Endothelial cell of umbilical vein (primary cell): Measurements from ENCODE around the gene BCAS3. TPM values are rescaled to one million over a fixed set of nuclear protein-coding genes. Genes with fewer than 3 reads are reported as not detected.

Experiments
- BruUV-seq: library from RNA; stranded (reverse); fragments of 400-500 nt; replicated peaks from 2 replicates; lab custom pipeline; 2021; lab: Mats Ljungman, UMichigan
- CTCF ChIA-PET: fragments of 300-600, 350-600 bp; sonication (Branson Sonifier 250); formaldehyde crosslinking; loops from one replicate; lab custom pipeline; 2021; ENCODE audit warnings: antibody characterized with exemption, inconsistent platforms; lab: Charles Lee
- POLR2A ChIA-PET: fragments of 300-600, 350-600 bp; sonication (Branson Sonifier 250); formaldehyde crosslinking; loops from one replicate; lab custom pipeline; 2021; ENCODE audit warnings: antibody characterized with exemption, inconsistent platforms; lab: Charles Lee
- DNase-seq: peaks from one replicate; pipeline ENCODE4 v3.0.0-alpha.2; 2011; ENCODE audit warnings: low read depth, low spot score
- FAIRE-seq: peaks from 2 replicates; lab custom pipeline; 2011; peaks lifted over from hg19 to GRCh38; lab: Jason Lieb, UNC
- H2AFZ ChIP-seq: 2 replicates; pipeline ENCODE4 v1.6.0; 2012; ENCODE audit warnings: low read depth, low read length, control low read depth, inconsistent platforms
- H3K27ac ChIP-seq: 2 replicates; pipeline ENCODE4 v1.5.1; 2011; ENCODE audit warnings: low read depth, mild to moderate bottlenecking, control low read depth, low read length, moderate library complexity; ENCODE audit not compliant: insufficient read depth
- H3K27me3 ChIP-seq, 2 experiments: 2 replicates each; pipeline versions ENCODE4 v1.6.0 to v1.6.1; 2011; ENCODE audit warnings: low read length in 2 of 2, mixed read lengths in 1 of 2; ENCODE audit not compliant: control insufficient read depth in 2 of 2, insufficient read depth in 2 of 2
- H3K36me3 ChIP-seq, 2 experiments: 2 replicates in 1 of 2; 3 replicates in 1 of 2; pipeline ENCODE4 v1.5.1; 2011; ENCODE audit warnings: low read length in 2 of 2, mild to moderate bottlenecking in 1 of 2, moderate library complexity in 1 of 2; ENCODE audit not compliant: control insufficient read depth in 2 of 2, insufficient read depth in 2 of 2; ENCODE audit errors: extremely low read depth in 1 of 2
- H3K4me1 ChIP-seq: 3 replicates; pipeline ENCODE4 v1.5.1; 2011; ENCODE audit warnings: mild to moderate bottlenecking, low read length; ENCODE audit not compliant: control insufficient read depth, insufficient read depth; ENCODE audit errors: extremely low read depth
- H3K4me2 ChIP-seq: 2 replicates; pipeline ENCODE4 v1.6.1; 2011; ENCODE audit warnings: low read length, control low read depth, mixed read lengths; ENCODE audit not compliant: insufficient read depth
- H3K4me3 ChIP-seq, 3 experiments: fragments of 200-600 bp in 1 of 3; sonication (generic), shearing (Covaris generic) in 1 of 3; replicated peaks in 1 of 3; 2 replicates each; pipeline ENCODE4 v1.5.1; 2011 to 2016; ENCODE audit warnings: control low read depth in 3 of 3, low read length in 3 of 3, mild to moderate bottlenecking in 2 of 3, inconsistent platforms in 1 of 3, low read depth in 1 of 3, moderate library complexity in 1 of 3; ENCODE audit not compliant: insufficient read depth in 1 of 3
- H3K79me2 ChIP-seq: 2 replicates; pipeline ENCODE4 v1.6.0; 2012; ENCODE audit warnings: low read length, inconsistent platforms; ENCODE audit not compliant: control insufficient read depth, insufficient read depth
- H3K9ac ChIP-seq: replicated peaks from 2 replicates; pipeline ENCODE3; 2011; ENCODE audit warnings: low read length, control low read depth; ENCODE audit not compliant: insufficient read depth; ENCODE audit errors: extremely low read depth
- H3K9me1 ChIP-seq: replicated peaks from 3 replicates; pipeline ENCODE4 v1.6.0; 2011; ENCODE audit warnings: mild to moderate bottlenecking, low read length; ENCODE audit not compliant: control insufficient read depth, insufficient read depth; ENCODE audit errors: extremely low read depth
- H3K9me3 ChIP-seq: replicated peaks from 2 replicates; pipeline ENCODE4 v1.5.1; 2012; ENCODE audit warnings: low read length, inconsistent platforms; ENCODE audit not compliant: control insufficient read depth, insufficient read depth
- H4K20me1 ChIP-seq: replicated peaks from 2 replicates; pipeline ENCODE3; 2011; ENCODE audit warnings: mild to moderate bottlenecking, low read length; ENCODE audit not compliant: control insufficient read depth, insufficient read depth; ENCODE audit errors: extremely low read depth
- CTCF ChIP-seq, 2 donors: IDR thresholded peaks; 1 replicate in 1 of 2; 2 replicates in 1 of 2; pipeline ENCODE4 v1.5.1; 2011; ENCODE audit warnings: low read length in 2 of 2, mild to moderate bottlenecking in 2 of 2, moderate library complexity in 2 of 2, control low read depth in 1 of 2, inconsistent platforms in 1 of 2, low read depth in 1 of 2; ENCODE audit not compliant: insufficient read depth in 1 of 2; ENCODE audit errors: extremely low read depth in 1 of 2
- EZH2 ChIP-seq: IDR thresholded peaks from 2 replicates; pipeline ENCODE4 v1.6.1; 2012; ENCODE audit warnings: borderline replicate concordance, low read depth, mild to moderate bottlenecking, moderate library complexity, low read length, inconsistent platforms; ENCODE audit not compliant: severe bottlenecking
- FOS ChIP-seq: IDR thresholded peaks from 2 replicates; pipeline ENCODE4 v1.6.1; 2011; ENCODE audit warnings: mild to moderate bottlenecking, low read length, moderate library complexity, borderline replicate concordance; ENCODE audit not compliant: insufficient read depth
- GATA2 ChIP-seq: IDR thresholded peaks from 2 replicates; pipeline ENCODE4 v1.7.0; 2011; ENCODE audit warnings: low read depth, mild to moderate bottlenecking, moderate library complexity, mixed read lengths, low read length; ENCODE audit not compliant: insufficient read length, insufficient read depth
- JUN ChIP-seq: IDR thresholded peaks from 2 replicates; pipeline ENCODE4 v1.6.1; 2011; ENCODE audit warnings: borderline replicate concordance, low read depth; ENCODE audit not compliant: insufficient read length, insufficient read depth
- MYC ChIP-seq: IDR thresholded peaks from one replicate; pipeline ENCODE4 v1.6.1; 2011; ENCODE audit warnings: mild to moderate bottlenecking, low read depth, low read length
- POLR2A ChIP-seq: IDR thresholded peaks from 2 replicates; pipeline ENCODE4 v1.6.1; 2012; ENCODE audit warnings: low read depth, mild to moderate bottlenecking, control low read depth, low read length
- POLR2AphosphoS5 ChIP-seq: IDR thresholded peaks from 2 replicates; pipeline ENCODE4 v1.6.1; 2012; ENCODE audit warnings: low read depth, mild to moderate bottlenecking, control low read depth, low read length, moderate library complexity; ENCODE audit not compliant: insufficient read depth
- dilution Hi-C: fragments of 300-500 bp; cut with MboI; formaldehyde crosslinking; loops from one replicate; pipeline ENCODE4 v1.15.0; 2019; ENCODE audit warnings: low sequenced_read_pairs; ENCODE audit not compliant: extremely low pct_ligation_motif_present
- intact Hi-C: fragments of 100-400 bp; cut with micrococcal nuclease; formaldehyde crosslinking; loops from one replicate; pipeline ENCODE4 v1.10.0; 2022
- polyA plus RNA-seq, 4 experiments: library from polyadenylated mRNA; depleted of rRNA in 3 of 4; stranded (reverse) in 3 of 4; unstranded in 1 of 4; fragments of >200 nt; gene quantifications; 2 replicates each; pipeline versions ENCODE4 v1.2.1 to v1.2.3, GENCODE V29; 2011 to 2012; ENCODE audit warnings: missing spikeins in 1 of 4
- total RNA-seq: library from RNA; stranded (reverse); gene quantifications from 2 replicates; pipeline ENCODE4 v1.2.3, GENCODE V29; 2021

Gene BCAS3
- total and polyA plus RNA-seq, 2 donors (not counting 3 experiments of a cell fraction or from before 2014, with no cell fraction given), result 8.2 to 16.0 TPM

GRCh38 chr17:61054436-61054835 lies 376.8 kb downstream of the BCAS3 start:
- CTCF ChIA-PET, result no interaction called here
- dilution Hi-C loops (no loop called here), intact Hi-C loops (no loop called here)
- POLR2A ChIA-PET, result no interaction called here
- Histone ChIP-seq H3K4me2 (no peak overlapping the region), H3K27me3 (no peaks in the 10 kb centered on the region), H3K27ac (no peak overlapping the region), H3K4me1 (peaks cover 16% of the 10 kb centered on the region), H3K79me2 (no peaks in the 10 kb centered on the region), H4K20me1 (no peaks in the 10 kb centered on the region), H2AFZ (no peak overlapping the region), H3K36me3 (no peaks in the 10 kb centered on the region), H3K9me1 (no peaks in the 10 kb centered on the region), H3K4me3 (no peak overlapping the region), H3K9ac (no peak overlapping the region), H3K9me3 (no peaks in the 10 kb centered on the region)
- FAIRE-seq (no peak), DNase-seq (no peak)
- BruUV-seq, result no TSS peak
- no peak for TF ChIP-seq MYC
- TF ChIP-seq FOS, result no peak
- TF ChIP-seq POLR2AphosphoS5, result no peak
- TF ChIP-seq EZH2, result no peak
- no peak for TF ChIP-seq CTCF (IDR thresholded peaks at IDR 0.05; ENCODE audit: extremely low read depth in 1 of 2, insufficient read depth in 1 of 2, low read depth in 1 of 2, low read length in 2 of 2)
- TF ChIP-seq POLR2A, result no peak

GRCh38 chr17:61057257-61057656 lies 379.6 kb downstream of the BCAS3 start:
- Histone ChIP-seq H3K4me3 (no peak overlapping the region), H2AFZ (no peak overlapping the region), H3K9ac (no peak overlapping the region), H3K9me1 (no peaks in the 10 kb centered on the region), H3K4me1 (peaks cover 16% of the 10 kb centered on the region), H3K79me2 (no peaks in the 10 kb centered on the region), H3K27ac (no peak overlapping the region), H4K20me1 (no peaks in the 10 kb centered on the region), H3K36me3 (no peaks in the 10 kb centered on the region), H3K4me2 (peak overlapping the region; percentile 45), H3K9me3 (no peaks in the 10 kb centered on the region), H3K27me3 (no peaks in the 10 kb centered on the region)
- BruUV-seq, result no TSS peak
- FAIRE-seq (peak; percentile 47), DNase-seq (peak; percentile 24)
- ChIA-PET CTCF (interaction anchor here (1.4 to 1.6 kb wide), 2 partner anchors 13 to 14 kb away, joined by 3 to 4 read pairs; no protein-coding TSS in a partner anchor), POLR2A (no interaction called here)
- TF ChIP-seq EZH2 (no peak), POLR2A (no peak), FOS (peak; percentile 45), GATA2 (peak; percentile 64), JUN (peak; percentile 60)
- intact Hi-C loops (no loop called here), dilution Hi-C loops (no loop called here)
